ENCODE results near the gene RPS6KB2. TPM values are rescaled to one million over a fixed set of nuclear protein-coding genes. Genes with fewer than 3 reads are reported as not detected.

RPS6KB2 gene
- total RNA-seq, 4 donors from 2014 or later: 36.9 to 69.3 (median 47.1) TPM

DNA sequence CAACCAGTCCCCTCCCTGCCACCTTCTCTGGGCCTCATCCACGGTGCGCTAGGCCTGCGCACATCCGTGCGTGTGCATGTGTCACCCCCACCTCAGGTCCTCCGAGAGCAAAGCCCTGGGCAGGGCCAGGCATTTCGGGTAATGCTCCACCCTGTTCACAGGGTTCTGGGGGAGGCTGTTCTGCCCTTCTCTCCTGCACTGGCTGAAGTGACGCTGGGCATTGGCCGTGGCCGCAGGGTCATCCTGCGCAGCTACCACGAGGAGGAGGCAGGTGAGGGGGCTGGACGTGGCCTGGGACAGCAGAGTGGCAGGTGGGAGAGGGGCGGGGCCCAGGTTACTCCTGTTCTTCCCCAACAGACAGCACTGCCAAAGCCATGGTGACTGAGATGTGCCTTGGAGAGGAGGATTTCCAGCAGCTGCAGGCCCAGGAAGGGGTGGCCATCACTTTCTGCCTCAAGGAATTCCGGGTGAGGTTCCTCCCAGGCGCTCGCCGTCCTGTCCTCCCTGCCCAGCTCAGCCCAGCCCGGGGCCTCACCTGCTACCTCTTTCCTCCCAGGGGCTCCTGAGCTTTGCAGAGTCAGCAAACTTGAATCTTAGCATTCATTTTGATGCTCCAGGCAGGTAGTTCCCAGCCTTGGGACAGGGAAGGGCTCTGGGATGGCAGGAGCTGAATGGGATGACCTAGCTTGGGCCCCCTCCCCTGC, 32.6 kb upstream of the RPS6KB2 start:
- Histone ChIP-seq H3K4me1 (peaks cover 0 to 64% (median 24%) of the 10 kb centered on the region in 4 donors), H3K27ac (no peak overlapping the region), H3K27me3 (no peaks in the 10 kb centered on the region), H3K9me3 (no peaks in the 10 kb centered on the region), H3K36me3 (peaks cover 0 to 72% (median 21%) of the 10 kb centered on the region in 3 donors), H3K4me3 (no peak overlapping the region)
- DNase-seq (ENCODE audit: low spot score in 2 of 2): no peak
- WGBS, 2 donors: 80 to 84% methylated on average over 10 to 17 of the region's 19 CpGs
- TF ChIP-seq POLR2A (IDR thresholded peaks at IDR 0.05): no peak
- TF ChIP-seq CTCF (IDR thresholded peaks at IDR 0.05): no peak
- no peak for TF ChIP-seq EP300 (IDR thresholded peaks at IDR 0.05)

DNA sequence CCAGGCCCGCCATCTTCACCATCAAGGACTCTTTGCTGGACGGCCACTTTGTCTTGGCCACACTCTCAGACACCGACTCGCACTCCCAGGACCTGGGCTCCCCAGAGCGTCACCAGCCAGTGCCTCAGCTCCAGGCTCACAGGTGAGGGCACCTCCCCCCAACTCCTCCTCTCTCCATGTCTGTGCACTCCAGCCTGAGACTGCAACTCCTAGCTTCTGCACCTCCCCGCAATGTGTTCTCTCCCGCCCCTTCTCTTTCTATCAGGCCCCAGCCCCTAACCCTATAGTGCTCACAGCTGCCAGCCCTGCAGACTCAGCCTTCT, 32.1 kb upstream of the RPS6KB2 start:
- Histone ChIP-seq H3K9me3 (no peaks in the 10 kb centered on the region), H3K27me3 (no peaks in the 10 kb centered on the region), H3K36me3 (peaks cover 0 to 72% (median 21%) of the 10 kb centered on the region in 3 donors), H3K4me3 (no peak overlapping the region), H3K27ac (no peak overlapping the region), H3K4me1 (peaks cover 0 to 62% (median 22%) of the 10 kb centered on the region in 4 donors)
- no peak for DNase-seq (ENCODE audit: low spot score in 2 of 2)
- WGBS, 2 donors: 85% methylated on average over 7 of the region's 7 CpGs
- TF ChIP-seq POLR2A (IDR thresholded peaks at IDR 0.05): no peak
- TF ChIP-seq EP300 (IDR thresholded peaks at IDR 0.05): no peak
- no peak for TF ChIP-seq CTCF (IDR thresholded peaks at IDR 0.05)

- WGBS, 2 donors: 46 to 51% methylated on average over 13 of the region's 13 CpGs
- H3K27ac ChIP-seq: peak overlapping the region in 1 of 4 donors; percentile 27
- no peaks in the 10 kb centered on the region for H3K27me3 ChIP-seq
- no peaks in the 10 kb centered on the region for H3K9me3 ChIP-seq
- TF ChIP-seq POLR2A (IDR thresholded peaks at IDR 0.05): no peak
- DNase-seq (ENCODE audit: low spot score in 2 of 2): no peak
- H3K4me3 ChIP-seq: no peak overlapping the region
- peaks cover 0 to 72% (median 21%) of the 10 kb centered on the region in 3 donors for H3K36me3 ChIP-seq
- peaks cover 0 to 60% (median 22%) of the 10 kb centered on the region in 4 donors for H3K4me1 ChIP-seq
Observed at GRCh38 chr11:67396587-67397389, 31.5 kb upstream of the RPS6KB2 start.

DNA sequence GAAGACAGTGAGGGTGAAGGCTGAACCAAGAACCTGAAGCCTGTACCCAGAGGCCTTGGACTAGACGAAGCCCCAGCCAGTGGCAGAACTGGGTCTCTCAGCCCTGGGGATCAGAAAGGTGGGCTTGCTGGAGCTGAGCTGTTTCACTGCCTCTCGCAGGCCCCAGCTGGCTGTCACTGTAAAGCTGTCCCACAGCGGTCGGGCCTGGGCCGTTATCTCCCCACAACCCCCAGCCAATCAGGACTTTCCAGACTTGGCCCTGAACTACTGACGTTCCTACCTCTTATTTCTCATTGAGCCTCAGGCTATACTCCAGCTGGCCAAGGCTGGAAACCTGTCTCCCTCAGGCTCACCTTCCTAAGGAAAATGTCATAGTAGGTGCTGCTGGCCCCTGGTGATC, 30.8 kb upstream of the RPS6KB2 start:
- H3K4me1 ChIP-seq: peaks cover 0 to 64% (median 24%) of the 10 kb centered on the region in 4 donors
- no peak overlapping the region for H3K4me3 ChIP-seq
- no peaks in the 10 kb centered on the region for H3K27me3 ChIP-seq
- no peaks in the 10 kb centered on the region for H3K9me3 ChIP-seq
- TF ChIP-seq CTCF (IDR thresholded peaks at IDR 0.05) (no peak), EP300 (IDR thresholded peaks at IDR 0.05) (no peak), POLR2A (IDR thresholded peaks at IDR 0.05) (no peak)
- H3K27ac ChIP-seq: no peak overlapping the region
- peaks cover 0 to 72% (median 21%) of the 10 kb centered on the region in 3 donors for H3K36me3 ChIP-seq
- DNase-seq (ENCODE audit: low spot score in 2 of 2): no peak
- 78 to 81% methylated on average over 6 of the region's 6 CpGs for WGBS, 2 donors

- no peak for DNase-seq (ENCODE audit: low spot score in 2 of 2)
- no peaks in the 10 kb centered on the region for H3K9me3 ChIP-seq
- TF ChIP-seq POLR2A (IDR thresholded peaks at IDR 0.05): no peak
- TF ChIP-seq CTCF (IDR thresholded peaks at IDR 0.05): no peak
- no peak for TF ChIP-seq EP300 (IDR thresholded peaks at IDR 0.05)
- peaks cover 0 to 61% (median 25%) of the 10 kb centered on the region in 4 donors for H3K4me1 ChIP-seq
- no peaks in the 10 kb centered on the region for H3K27me3 ChIP-seq
- H3K36me3 ChIP-seq: peaks cover 0 to 72% (median 21%) of the 10 kb centered on the region in 3 donors
- no peak overlapping the region for H3K4me3 ChIP-seq
- H3K27ac ChIP-seq: no peak overlapping the region
- WGBS, 2 donors: 73 to 77% methylated on average over 18 to 24 of the region's 24 CpGs
Observed at GRCh38 chr11:67397986-67398660, 30.2 kb upstream of the RPS6KB2 start.
